Subcutaneous abdominal adipose tissue (tissue), 5 donors: ENCODE data around the gene LAMA2.
A peak's percentile ranks its signal among the peaks of the same experiment; 100 is the strongest.

Source experiments
- H3K27ac ChIP-seq: one replicate; pipeline ENCODE4 v1.7.0; 2013; ENCODE audit warnings: low read depth, mild to moderate bottlenecking, inconsistent platforms, low read length, moderate library complexity
- H3K27me3 ChIP-seq, 5 donors: one replicate each; pipeline ENCODE4 v1.7.0; 2013; ENCODE audit warnings: low read length in 5 of 5, inconsistent platforms in 1 of 5; ENCODE audit not compliant: control insufficient read depth in 5 of 5, insufficient read depth in 4 of 5
- H3K36me3 ChIP-seq, 5 donors: one replicate each; pipeline ENCODE4 v1.7.0; 2013; ENCODE audit warnings: low read length in 5 of 5; ENCODE audit not compliant: control insufficient read depth in 5 of 5, insufficient read depth in 5 of 5
- H3K4me1 ChIP-seq, 5 donors: one replicate each; pipeline ENCODE4 v1.7.0; 2013; ENCODE audit warnings: low read length in 5 of 5, mild to moderate bottlenecking in 3 of 5, moderate library complexity in 1 of 5; ENCODE audit not compliant: control insufficient read depth in 5 of 5, insufficient read depth in 5 of 5
- H3K4me3 ChIP-seq, 5 donors: one replicate each; pipeline ENCODE4 v1.7.0; 2013; ENCODE audit warnings: low read length in 5 of 5, low read depth in 1 of 5
- H3K9ac ChIP-seq, 5 donors: one replicate each; pipeline ENCODE4 v1.7.0; 2013; ENCODE audit warnings: low read length in 5 of 5, mild to moderate bottlenecking in 4 of 5, moderate library complexity in 3 of 5
- H3K9me3 ChIP-seq, 5 donors: one replicate each; pipeline ENCODE4 v1.7.0; 2013; ENCODE audit warnings: low read length in 5 of 5; ENCODE audit not compliant: control insufficient read depth in 5 of 5
- donor health status: healthy.
- donor health status: healthy.
- donor health status: healthy.
- donor health status: healthy.
- donor health status: healthy.

Gene LAMA2

GRCh38 chr6:129120856-129121638 lies 238.1 kb downstream of the LAMA2 start:
- no peak overlapping the region for H3K9ac ChIP-seq
- no peak overlapping the region for H3K4me3 ChIP-seq
- H3K4me1 ChIP-seq: no peaks in the 10 kb centered on the region
- no peaks in the 10 kb centered on the region for H3K27me3 ChIP-seq
- no peak overlapping the region for H3K27ac ChIP-seq
- H3K36me3 ChIP-seq: no peaks in the 10 kb centered on the region
- H3K9me3 ChIP-seq: no peaks in the 10 kb centered on the region

DNA sequence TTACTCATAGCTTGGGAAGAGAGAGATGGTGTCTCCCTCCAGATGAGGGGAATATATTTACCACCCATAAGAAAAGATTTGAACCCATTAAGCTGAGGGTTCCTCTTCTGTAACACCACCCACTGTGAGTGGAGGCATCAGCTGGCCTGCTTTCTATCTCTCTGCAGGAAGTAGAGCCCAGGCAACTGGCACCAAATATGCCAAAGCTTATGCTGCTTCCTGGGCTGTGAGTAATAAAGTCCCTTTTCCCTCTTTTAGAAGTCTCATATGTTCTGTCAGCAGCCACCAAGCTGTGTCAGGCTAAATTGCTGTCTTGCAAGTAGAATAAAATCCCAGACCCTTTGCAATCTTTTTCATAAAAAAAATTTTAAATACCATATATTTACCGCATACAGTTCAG lies 241.4 kb downstream of the LAMA2 start:
- Histone ChIP-seq H3K4me3 (no peak overlapping the region), H3K36me3 (no peaks in the 10 kb centered on the region), H3K4me1 (no peaks in the 10 kb centered on the region), H3K27me3 (no peaks in the 10 kb centered on the region), H3K9me3 (no peaks in the 10 kb centered on the region), H3K27ac (no peak overlapping the region), H3K9ac (no peak overlapping the region)

DNA sequence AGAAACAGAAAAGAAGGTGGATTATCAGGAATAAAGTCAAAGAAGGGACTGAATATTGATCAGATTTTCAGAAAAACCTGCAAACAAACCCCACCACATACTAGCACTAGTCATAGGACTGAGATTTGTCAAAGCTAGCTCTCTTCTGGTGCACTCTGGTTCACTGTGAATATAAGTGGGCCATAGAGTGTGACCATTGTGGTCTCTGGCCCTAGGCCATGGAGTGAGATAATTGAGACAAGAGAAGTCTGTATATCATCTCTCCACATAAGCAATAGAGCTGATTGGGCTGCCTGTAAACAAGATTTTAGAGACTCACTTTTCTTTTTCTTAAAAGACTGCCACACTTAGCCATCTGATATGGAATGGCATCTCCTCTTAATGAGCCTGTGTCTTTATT lies 247.2 kb downstream of the LAMA2 start:
- H3K27me3 ChIP-seq: no peaks in the 10 kb centered on the region
- no peaks in the 10 kb centered on the region for H3K9me3 ChIP-seq
- no peak overlapping the region for H3K4me3 ChIP-seq
- no peaks in the 10 kb centered on the region for H3K36me3 ChIP-seq
- H3K4me1 ChIP-seq: peaks cover 0 to 20% (median 11%) of the 10 kb centered on the region in 5 donors
- no peak overlapping the region for H3K27ac ChIP-seq
- no peak overlapping the region for H3K9ac ChIP-seq

DNA sequence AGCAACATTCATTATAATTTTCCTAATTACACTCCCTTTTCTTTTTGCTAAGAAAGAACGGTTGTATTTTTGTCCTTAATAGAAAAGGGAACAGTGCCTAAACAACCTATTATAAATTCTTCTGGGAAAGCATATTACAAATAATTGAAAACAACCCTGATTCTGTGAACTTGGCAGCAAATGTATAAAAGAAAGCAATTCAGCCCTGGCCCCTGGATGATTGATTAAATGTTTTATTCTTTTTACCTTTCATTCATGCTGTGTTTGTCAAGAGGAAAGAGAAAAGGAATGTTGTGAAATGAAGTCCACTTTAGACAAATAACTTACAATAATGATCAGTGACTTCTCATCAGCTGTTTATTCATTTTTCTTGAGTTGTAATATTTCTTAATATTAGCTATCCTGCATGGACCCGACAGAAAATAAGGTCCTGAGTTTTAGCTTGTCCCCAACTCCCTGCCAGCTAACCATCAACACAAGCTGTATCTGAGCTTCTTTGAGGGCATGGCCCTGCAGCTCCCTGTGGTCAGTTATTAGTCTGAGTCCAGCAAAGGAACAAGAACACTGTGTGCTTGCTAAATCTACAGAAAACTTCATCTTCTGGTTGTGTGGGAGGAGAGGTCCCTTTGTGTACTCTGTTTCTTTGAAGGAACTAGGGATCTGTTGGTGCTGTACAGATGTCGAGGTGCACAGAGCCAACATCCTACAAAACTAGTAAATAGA lies 248.2 kb downstream of the LAMA2 start:
- Histone ChIP-seq H3K4me3 (no peak overlapping the region), H3K36me3 (no peaks in the 10 kb centered on the region), H3K4me1 (peaks cover 0 to 20% (median 11%) of the 10 kb centered on the region in 5 donors), H3K9ac (no peak overlapping the region), H3K9me3 (no peaks in the 10 kb centered on the region), H3K27me3 (no peaks in the 10 kb centered on the region), H3K27ac (no peak overlapping the region)

GRCh38 chr6:129133770-129134192 lies 250.8 kb downstream of the LAMA2 start:
- Histone ChIP-seq H3K9me3 (no peaks in the 10 kb centered on the region), H3K27ac (peak overlapping the region; percentile 3), H3K4me1 (peaks cover 0 to 23% (median 13%) of the 10 kb centered on the region in 5 donors), H3K36me3 (no peaks in the 10 kb centered on the region), H3K9ac (no peak overlapping the region), H3K27me3 (no peaks in the 10 kb centered on the region), H3K4me3 (no peak overlapping the region)

DNA sequence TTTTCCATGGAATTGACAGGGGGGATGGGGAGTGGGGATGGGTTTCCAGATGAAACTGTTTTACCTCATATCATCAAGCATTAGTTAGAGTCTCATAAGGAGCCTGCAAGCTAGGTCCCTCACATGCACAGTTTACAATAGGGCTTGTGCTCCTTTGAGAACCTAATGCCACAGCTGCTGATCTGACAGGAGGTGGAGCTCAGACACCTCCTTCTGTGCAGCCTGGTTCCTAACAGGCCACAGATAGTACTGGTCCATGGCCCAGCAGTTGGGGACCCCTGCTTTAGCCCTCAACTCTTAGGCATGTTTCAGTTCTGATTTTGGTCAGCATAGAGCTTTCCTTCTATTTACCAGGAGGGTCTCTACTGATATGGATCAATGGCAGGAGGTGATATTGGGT lies 251.6 kb downstream of the LAMA2 start:
- H3K36me3 ChIP-seq: no peaks in the 10 kb centered on the region
- no peaks in the 10 kb centered on the region for H3K27me3 ChIP-seq
- no peaks in the 10 kb centered on the region for H3K9me3 ChIP-seq
- no peak overlapping the region for H3K9ac ChIP-seq
- no peak overlapping the region for H3K4me3 ChIP-seq
- peaks cover 0 to 25% (median 18%) of the 10 kb centered on the region in 5 donors for H3K4me1 ChIP-seq
- H3K27ac ChIP-seq: peak overlapping the region; percentile 3

DNA sequence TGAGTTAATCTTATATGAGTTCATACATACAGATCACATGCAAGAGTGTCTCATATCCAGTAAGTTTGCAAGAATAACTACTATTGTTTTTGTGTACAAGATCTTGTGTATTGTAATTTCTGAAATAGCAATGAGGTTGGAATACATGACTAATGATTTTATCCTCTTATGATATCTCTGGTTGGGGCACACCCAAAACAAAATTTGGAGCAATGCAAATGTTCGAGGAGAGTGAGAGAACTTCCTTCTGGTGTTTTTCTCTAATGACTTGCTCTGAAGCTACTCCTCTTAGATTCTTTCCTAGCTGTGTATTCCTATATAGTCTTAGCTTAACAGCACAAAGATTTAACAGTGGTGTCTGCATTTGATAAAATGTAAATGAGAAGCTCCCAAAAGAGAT lies 252.5 kb downstream of the LAMA2 start:
- Histone ChIP-seq H3K9me3 (no peaks in the 10 kb centered on the region), H3K4me3 (no peak overlapping the region), H3K9ac (no peak overlapping the region), H3K27ac (no peak overlapping the region), H3K27me3 (no peaks in the 10 kb centered on the region), H3K36me3 (no peaks in the 10 kb centered on the region), H3K4me1 (peaks cover under 1 to 28% (median 18%) of the 10 kb centered on the region in 5 donors)

DNA sequence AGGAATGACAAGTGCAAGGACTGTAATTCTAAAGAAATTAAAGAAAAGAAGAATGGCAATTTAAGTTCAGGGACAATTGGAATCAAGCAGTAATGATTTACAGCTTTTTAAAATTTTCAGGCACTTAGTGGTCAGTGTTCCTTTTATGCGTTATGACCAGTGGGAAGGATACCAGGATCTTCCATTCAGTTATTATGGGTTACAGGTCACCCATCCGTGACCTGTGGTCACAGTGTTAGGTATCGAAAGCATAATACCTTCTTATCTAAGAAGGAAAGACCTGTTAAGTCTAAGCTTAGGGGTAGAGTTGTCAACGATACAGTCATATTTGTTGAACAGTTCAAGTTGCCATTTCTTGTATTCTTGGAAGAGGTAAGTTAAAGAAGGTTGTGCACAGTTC lies 253.8 kb downstream of the LAMA2 start:
- H3K4me3 ChIP-seq: no peak overlapping the region
- no peaks in the 10 kb centered on the region for H3K36me3 ChIP-seq
- no peaks in the 10 kb centered on the region for H3K27me3 ChIP-seq
- no peak overlapping the region for H3K27ac ChIP-seq
- no peaks in the 10 kb centered on the region for H3K9me3 ChIP-seq
- H3K9ac ChIP-seq: no peak overlapping the region
- peaks cover 2 to 37% (median 22%) of the 10 kb centered on the region in 5 donors for H3K4me1 ChIP-seq

DNA sequence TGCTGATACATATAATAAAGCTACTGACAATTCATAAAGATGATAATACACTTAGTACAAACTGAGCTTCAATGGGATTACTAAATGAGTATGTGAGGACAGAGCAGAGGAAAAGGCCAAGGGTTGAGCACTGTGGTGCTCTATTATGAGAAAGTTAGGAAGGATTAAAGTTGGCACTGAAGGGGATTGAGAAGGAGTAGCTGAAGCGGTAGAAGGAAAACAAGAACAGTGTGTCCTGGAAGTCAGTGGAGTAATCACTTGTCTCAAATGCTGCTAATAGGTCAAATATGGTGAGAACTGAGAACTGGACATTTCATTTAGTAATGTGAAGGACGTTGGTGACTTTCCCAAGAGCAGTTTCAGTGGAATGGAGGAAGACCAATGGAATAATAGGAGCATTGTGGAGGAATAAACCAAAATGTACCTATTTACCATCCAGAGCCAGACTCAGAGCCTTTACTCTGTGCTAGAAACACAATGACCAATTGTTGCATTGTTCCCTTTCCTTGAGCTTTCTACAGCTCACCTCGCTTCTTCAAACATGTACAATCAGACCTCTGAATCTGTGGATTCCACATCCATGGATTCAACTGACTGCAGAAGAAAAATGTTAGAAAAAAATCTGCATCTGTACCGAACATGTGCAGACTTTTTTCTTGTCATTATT lies 255.9 kb downstream of the LAMA2 start:
- Histone ChIP-seq H3K27ac (no peak overlapping the region), H3K36me3 (no peaks in the 10 kb centered on the region), H3K9me3 (no peaks in the 10 kb centered on the region), H3K27me3 (no peaks in the 10 kb centered on the region), H3K4me3 (no peak overlapping the region), H3K9ac (no peak overlapping the region), H3K4me1 (peaks cover 2 to 27% (median 16%) of the 10 kb centered on the region in 5 donors)

GRCh38 chr6:129140526-129140925 lies 257.6 kb downstream of the LAMA2 start:
- Histone ChIP-seq H3K27ac (peak overlapping the region; percentile 61), H3K27me3 (no peaks in the 10 kb centered on the region), H3K9me3 (no peaks in the 10 kb centered on the region), H3K4me3 (no peak overlapping the region), H3K4me1 (peaks cover 2 to 17% (median 6%) of the 10 kb centered on the region in 5 donors), H3K36me3 (peaks cover 0 to 3% (median 0%) of the 10 kb centered on the region in 5 donors), H3K9ac (no peak overlapping the region)
